GM18870 (cell line): ENCODE results near the gene AMFR.
A peak's percentile ranks its signal among the peaks of the same experiment; 100 is the strongest.

Source experiments
- ATAC-seq: cut with Tn5 transposase; IDR thresholded peaks from one replicate; pipeline ENCODE4 v1.9.1; 2021; ENCODE audit warnings: moderate library complexity; ENCODE audit not compliant: unreplicated experiment

Gene AMFR

GRCh38 chr16:56363781-56364565, 61.4 kb downstream of the AMFR start:
- ATAC-seq: no peak

DNA sequence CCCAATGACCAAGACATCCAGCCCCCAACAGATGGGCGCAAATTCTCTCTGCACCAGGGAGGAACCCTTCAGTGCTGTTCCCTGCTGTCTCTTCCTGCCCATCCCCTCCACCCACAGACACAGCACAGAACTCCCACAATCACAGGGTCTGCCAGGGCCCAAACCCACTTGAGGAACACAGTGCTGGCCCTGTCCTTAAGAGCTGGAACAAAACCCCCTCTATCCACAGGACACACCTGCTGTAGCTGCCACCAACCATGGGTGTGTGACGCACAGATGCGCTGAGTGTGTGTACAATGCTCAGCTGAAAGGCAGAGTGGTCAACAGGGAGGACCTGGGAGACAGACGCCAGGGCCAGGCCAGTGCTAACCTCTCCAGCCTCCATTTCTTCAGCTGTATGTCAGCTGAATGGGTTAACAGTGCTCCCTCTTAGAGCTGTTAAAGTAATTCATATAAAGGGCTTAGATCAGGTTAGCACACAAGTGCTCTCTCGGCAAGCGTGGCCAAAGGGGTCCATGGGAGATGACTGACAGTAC, 62.1 kb downstream of the AMFR start:
- ATAC-seq: no peak

DNA sequence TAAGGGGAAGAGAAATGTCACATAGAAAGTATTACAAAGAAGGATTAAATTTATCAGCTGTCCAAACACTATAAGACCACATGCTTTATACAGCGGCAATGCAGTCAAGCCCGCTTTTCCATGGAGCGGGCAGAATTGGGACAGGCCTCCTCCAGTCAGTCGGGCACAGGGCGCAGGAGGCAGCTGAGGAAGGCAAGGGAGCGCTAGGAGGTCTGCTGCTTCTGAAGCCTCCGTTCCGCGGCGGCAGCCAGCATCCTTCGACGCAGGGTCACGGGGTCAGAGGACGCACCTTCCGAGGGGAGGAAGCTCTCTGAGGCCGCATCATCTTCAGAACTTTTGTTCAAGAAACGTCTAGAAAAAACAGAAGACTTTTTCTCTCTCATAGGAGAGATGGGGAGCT, 62.6 kb downstream of the AMFR start:
- no peak for ATAC-seq

DNA sequence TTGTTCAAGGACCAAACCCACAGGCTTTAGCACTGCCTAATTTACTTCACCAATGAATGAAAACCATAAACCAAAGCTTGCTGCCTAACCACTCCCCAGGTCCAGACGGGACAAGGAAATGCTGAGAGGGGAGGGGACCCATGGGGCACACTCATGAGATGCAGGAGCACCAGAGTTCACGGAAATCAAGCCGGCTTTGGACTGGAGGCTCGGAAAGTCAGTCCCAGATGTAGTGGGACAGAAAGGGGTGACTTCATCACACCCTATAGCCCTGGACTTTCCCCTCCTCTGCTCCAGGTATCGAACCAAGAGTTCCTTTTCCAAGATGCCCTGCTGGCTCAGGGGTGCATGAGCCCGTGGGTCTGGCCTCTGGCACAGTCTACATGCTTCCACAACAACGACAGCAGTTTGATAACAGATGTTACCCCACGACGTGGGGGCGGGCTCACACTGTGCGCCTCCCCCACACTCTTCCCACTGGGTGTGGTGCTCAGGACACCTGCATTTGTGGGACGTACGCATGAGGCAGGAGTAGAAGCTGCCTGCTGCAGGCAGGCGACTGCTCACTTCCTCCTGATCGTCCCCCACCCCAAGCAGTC, 63.2 kb downstream of the AMFR start:
- ATAC-seq: no peak

DNA sequence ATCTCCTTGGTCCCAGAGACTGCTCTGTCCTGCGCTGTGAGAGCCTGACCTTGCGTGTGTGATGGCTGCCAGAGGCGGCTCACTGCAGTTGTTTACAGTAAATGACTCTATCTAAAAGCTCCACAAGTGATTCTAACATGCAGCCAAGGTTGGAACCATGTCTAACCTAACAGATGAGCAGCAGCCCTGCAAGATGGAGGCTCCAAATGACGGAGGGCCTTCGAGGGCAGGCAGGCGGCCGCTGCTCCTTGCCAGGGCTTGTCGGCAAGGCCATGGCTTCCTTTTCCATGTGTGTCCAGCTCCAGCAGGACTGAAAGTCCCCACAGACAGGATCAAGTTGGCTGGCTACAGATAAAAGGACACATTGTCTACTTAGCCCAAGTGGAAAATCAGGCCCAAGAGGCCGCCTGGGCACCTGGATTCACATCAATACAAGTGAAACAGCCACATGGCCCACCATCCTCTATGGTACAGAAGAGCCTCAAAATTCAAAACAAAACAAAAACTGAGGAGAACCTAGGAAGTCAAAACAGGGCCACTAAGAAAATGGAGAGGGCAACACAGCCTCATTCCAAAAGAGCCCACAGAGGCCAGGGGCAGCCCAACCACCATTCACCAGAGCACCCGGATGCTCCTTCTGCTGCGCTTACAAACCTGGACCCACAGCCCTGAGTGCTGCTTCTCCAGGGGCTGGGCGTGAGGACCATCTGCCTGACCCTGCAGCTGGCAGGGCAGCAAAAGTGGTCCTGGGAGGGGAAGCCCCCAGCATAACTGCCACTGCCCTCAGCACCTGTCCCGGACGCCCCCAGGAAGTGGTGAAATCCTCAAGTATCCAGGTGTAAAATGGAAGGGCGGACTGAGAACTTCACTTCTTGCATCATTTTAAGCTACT, 65.0 kb downstream of the AMFR start:
- ATAC-seq: no peak

GRCh38 chr16:56357765-56358322, 67.5 kb downstream of the AMFR start:
- no peak for ATAC-seq

DNA sequence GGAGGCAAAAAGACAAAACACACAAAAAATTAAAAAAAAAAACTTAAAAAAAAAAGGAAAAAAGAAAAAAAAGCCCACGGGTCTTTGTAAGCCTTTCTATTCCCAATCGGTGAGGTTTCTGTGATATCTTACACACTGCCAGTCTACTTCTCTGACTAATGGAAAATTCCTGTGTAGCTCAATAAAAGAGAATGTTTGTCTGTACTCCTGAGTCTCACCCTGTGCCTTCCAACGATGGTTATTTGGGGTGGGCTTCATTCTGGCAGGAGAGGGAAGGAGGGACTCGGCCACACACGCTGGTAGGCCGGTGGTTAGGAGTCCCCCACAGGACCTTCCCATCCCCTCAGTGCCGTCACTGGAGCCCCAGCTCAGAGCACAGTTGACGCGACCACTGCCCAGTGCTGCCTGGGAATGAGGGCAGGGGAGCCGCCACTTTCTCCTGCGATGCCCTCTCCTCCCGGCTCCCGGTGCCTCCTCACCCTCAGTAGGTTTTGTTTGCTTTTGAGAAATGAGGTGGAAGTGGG, 68.0 kb downstream of the AMFR start:
- peak; percentile 23 for ATAC-seq

GRCh38 chr16:56356276-56357240, 68.8 kb downstream of the AMFR start:
- peak; percentile 70 for ATAC-seq

GRCh38 chr16:56355786-56356275, 69.5 kb downstream of the AMFR start:
- ATAC-seq: no peak

DNA sequence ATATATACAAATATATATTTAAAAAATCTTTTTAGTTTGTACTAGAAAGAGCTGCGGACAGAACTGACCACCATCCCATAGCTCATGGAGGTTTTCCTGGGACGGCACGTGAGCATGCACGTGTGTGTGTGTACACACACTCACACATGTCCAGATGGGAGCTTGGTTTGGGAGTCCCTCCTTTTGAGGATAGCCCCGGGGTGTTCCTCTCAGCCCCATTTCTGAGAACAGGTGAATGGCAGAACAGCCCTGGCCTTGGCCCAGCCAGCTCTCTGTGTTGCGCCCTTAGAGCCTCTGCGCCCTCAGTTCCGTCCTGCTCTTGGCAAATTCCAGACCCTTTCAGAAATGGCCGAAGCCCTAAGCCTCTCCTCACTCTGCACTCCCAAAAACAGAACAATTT, 70.1 kb downstream of the AMFR start:
- ATAC-seq: no peak

GRCh38 chr16:56354746-56355145, 70.6 kb downstream of the AMFR start:
- ATAC-seq: no peak

DNA sequence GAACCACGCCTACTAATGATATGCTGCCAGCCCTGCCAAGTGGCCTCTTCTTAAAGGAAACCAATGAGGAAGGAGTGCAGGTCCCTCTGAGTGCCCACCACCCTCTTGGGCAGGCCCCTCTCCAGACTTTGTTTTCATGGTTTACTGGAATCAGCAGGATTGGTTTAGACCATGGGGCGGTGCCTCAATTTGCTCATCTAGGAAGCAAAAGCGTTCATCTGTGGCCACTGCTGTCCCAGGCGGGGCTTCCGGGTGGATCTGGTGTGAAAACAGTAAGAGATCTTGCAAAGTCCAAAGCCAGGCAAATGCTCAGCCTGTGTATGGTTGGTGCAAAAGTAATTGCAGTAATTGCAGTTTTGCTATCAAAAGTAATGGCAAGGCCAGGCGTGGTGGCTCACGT, 71.3 kb downstream of the AMFR start:
- ATAC-seq: no peak

- no peak for ATAC-seq
Observed at GRCh38 chr16:56353054-56353921, 72.1 kb downstream of the AMFR start.

DNA sequence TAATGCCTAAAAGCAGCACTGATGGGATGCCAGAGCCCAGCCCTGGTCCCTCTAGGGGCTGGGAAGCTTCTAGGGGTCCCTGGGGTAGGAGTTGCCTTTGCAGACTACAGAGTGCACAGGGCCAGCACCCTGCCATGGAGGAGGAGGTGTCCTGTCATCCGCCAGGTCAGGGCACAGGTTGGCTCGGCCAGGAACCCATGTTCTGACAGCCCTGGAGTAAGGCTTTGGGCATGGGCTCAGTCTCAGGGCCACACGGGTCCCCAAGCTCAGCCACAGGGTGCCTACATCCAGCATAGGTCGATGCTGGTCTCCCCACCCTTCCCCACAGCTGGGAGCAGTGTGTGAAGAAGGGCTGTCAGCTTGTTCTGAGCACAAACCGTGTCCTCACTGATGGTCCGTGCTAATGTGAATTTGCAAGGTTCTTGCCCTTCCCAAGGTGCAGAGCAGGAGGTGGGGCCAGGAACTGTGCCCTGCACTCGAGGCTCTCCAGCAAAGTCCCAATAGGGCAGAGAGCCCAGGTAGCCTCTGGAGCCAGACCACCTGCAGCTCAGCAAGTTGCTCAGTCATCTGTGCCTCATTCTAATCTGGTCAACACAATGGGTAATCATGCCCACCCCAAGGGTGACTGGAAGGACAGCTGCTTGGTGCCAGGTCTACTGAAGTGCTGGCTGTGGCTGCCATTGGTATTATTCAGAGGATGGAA, 72.8 kb downstream of the AMFR start:
- ATAC-seq: no peak

DNA sequence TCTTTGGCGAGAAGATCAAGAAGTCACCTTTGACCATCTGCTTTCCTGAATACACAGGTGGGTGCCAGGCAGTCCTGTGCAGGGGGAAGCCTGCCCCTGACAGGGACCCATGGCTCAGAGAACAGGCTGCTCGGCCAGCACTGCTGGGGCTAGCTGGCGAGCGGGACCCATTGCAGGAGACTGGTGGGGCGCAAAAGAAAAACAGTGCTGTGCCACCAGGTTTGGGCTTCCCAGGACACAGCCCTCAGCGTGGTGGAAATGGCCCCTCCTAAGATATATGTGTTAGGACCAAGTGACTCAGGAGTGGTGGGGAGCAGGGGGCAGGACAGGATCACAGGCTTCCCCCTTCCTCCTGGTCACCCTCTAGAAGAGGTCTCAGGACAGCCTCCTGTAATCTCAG, 73.9 kb downstream of the AMFR start:
- no peak for ATAC-seq

DNA sequence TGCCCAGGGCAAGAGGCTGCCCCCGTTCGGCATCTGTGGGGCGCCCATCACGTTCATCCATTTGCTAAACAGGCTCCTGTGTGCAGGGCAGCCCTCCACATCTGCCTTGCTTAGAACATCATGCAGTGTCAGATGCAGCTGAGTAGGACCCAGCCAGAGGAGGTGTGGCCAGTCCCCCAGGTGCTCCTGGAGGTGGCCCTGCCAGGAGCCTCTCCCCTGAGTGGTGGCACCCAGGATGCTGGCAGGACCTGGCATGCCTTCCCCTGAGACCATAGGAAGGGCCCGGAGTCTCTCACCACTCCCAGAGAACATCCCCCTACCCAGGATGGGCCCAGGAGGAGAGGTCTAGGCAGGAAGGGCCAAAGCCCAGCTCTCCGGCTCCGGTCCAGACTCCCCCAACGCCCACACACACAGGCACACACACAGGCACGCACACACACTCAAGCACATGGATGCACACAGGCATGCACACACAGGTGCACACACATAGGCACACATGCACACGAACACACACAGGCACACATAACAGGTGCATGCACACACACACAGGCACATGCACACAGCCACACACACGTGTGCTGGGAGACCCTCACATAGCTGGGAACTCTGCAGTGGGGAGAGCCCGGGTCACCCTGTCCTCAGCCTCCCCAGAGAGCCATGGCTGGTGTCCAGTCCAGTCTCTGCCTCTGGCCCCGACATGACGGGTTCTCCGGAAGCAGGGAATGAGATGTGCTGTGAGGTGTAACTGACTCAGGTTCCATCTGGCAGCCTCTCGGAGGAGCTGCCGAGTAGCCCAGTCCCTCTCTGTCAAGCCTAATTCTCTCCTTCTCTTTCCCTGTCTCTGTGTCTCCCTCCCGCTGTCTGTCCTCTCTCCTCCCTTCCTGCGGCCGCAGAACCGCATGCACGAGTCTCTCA, 74.6 kb downstream of the AMFR start:
- no peak for ATAC-seq

GRCh38 chr16:56349711-56350161, 75.6 kb downstream of the AMFR start:
- no peak for ATAC-seq
